IPS DF 4.7 (cell line): ENCODE measurements around the gene SLC44A3.

Source experiments
- DNase-seq: peaks from one replicate; pipeline ENCODE4 v3.0.0-alpha.2; 2013; ENCODE audit warnings: low spot score; ENCODE audit errors: extremely low read depth

The SLC44A3 gene

DNA sequence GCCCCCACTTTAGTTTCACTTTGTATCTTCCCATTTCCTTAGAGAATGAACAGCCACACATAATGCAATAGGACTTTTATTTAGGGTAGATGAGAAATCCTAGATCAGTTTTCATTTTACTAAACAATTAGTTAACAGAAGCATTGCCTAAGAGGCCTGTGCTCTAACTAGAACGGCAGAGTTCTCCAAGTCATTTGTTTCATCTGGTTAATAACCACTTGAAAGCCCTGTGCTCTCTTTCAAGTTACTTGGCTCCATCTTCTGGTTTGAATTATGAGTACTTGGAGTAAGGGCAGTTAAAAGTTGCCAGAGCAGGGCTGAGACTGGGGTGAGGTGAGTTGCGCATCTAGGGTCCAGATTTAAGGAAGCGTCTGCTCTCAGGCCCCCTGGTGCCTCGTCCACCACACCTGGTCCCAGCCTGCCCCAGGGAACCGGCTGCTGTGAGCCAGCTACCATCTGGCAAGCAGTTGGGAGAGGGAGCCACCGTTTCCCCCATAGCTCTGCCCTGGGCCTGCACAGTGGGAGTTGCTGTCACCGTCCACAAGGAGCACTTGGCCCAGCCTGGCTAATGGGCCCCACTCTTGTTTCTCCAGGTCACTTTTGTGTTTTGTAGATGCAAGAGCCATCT, 18.1 kb upstream of the SLC44A3 start:
- DNase-seq: no peak

DNA sequence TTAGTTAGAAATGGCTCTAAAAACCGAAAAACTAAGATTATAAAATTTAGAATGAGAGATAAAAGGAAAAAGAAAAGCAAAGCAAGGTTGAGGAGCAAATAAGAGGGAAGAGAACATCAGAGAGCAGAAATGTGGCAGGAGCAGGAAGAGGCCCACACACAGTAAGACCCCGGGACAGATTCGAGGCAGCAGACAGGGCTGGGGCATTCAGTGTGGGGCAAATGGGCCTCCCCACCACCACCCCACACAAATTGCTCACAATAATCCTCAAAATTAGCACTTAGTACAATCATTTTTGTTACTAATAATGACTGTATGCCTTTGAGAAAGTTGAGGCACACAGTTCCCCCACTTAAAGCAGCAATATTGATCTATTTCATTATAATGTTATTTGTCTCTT, 17.1 kb upstream of the SLC44A3 start:
- no peak for DNase-seq

DNA sequence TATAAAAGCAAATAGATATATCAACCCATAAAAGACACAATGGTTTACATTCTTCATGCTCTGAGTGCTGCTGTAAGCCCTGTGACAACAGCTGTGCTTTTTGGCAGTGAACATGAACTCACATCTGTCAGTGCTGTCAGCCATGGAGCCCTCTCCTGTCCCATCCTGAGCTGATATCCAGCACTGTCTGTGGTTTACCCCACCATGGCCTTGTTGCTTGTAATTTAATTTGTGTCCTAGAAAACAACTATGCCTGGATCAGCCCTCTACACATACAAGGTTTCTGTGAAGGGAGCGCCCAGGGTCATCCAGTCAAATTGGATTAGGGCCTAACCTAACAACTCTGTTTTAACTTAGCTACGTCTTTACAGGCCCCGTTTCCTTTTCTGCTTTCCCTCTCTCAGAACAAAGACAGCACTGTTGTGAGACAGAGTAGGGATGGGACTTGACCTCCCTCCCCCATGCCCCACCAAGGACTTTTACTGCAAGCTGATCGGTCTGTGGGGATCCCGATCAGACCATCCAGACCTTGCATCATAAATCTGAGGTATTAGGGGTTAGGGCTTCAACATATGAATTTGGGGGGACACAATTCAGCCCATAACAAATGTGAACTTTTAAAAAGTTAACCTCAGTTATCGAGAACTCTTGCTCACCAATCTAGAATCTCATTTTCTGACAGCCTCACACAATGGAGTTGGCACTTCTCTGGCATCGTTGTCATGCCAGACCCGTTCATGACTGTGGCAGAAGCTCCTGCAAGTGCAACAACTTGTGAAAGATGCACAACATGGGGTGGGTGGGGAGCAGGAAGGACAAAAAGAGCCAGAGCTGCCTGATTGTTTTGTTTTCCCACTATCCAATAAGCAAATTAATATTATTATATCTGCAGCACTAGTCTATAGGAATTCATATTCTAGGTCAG, 16.4 kb upstream of the SLC44A3 start:
- DNase-seq: no peak

DNA sequence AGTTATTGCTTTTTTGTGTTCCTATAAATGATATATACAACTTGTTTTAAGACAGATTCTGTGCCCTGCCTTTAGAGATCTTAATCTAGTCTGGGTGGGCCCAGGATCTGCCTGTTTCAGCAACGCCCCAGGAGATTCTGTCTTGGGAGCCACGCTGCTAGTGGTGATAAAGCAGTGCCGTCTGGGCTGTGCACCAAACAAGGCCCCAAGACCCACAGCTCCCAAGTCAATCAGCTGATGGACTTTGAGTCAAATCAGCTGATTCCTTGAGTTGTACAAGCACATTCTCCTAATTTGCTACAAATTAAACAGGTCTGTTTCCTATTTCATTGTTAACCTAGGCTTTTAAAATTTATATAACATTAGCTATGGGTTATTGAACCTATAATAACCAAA, 15.7 kb upstream of the SLC44A3 start:
- no peak for DNase-seq

DNA sequence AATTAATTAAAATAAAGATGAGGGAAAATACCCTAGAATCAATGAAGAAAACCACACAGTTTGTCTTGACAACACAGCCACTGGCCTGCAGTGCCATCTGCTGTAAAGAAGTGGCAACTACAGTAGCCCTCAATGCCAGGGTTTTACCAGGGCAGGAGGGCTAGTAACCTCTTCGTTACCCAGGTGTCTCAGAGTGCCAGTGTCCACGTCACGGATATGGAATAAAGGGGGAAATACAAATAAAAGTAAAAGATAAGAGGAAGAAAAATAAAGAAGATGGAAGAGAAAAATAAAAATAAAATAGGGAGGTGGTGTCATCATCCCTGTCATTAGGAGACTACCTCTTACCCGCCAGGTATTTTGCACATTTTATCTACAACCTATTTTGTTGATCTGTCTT, 14.2 kb upstream of the SLC44A3 start:
- DNase-seq: no peak

DNA sequence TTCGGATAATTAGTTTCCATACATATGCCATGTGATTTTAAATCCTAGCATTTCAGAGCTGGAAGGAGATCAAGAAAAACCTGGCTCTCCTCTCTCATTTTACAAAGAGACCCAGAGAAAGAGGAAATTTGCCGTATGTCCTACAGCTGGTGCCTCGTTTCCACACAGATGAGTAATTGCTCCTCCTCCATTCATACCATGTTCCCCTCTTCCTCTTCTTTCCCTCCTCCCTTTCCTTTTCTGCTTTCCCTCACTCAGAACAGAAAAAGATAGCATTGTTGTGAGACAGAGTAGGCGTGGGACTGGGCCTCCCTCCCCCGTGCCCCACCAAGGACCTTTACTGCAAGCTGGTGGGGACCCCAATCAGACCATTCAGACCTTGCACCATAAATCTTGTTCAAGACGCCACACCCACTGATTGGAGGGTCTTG, 13.7 kb upstream of the SLC44A3 start:
- no peak for DNase-seq

DNA sequence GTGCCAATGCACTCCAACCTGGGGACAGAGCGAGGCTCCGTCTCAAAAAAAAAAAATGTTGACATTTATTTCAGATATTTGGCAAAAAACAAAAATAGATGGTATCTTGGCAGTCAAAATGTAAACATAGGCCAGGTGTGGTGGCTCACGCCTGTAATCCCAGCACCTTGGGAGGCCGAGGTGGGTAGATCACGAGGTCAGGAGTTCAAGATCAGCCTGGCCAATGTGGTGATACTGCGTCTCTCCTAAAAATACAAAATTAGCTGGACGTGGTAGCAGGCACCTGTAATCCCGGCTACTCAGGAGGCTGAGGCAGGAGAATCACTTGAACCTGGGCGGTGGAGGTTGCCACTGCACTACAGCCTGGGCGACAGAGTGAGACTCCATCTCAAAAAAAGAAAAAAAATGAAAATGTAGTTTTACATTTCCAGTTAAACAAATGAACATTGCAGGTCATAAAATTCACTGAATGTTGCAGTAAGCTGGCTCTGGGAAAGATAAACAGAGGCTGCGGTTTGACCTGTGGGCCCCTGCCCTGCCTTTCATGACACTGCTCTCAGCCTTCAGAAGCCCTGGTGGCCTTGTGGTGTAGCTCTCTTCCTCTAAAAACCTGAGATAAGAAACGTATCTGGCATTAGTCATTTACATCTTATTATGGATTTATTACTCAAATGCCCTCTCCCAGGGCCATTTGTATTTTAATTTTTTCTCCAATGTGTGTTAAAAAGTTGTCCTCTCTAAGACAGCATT, 12.2 kb upstream of the SLC44A3 start:
- no peak for DNase-seq

DNA sequence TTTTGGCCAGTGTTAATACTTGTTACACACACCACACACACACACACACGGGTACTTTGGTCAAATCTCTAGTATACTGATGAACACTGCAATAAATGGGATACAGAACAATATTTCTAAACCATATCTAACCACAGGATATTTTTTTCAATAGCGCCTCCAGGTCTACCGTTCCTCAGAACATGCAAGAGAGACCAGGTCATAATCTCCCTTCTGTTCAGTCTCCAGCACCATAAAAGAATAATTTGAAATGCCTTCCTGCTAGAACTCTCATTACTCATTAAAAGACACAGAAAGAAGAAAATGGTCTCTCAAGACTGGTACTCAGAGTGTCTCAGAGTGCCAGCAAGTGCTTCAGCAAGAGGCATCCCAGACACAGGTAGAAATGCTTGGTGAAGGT, 11.5 kb upstream of the SLC44A3 start:
- no peak for DNase-seq

DNA sequence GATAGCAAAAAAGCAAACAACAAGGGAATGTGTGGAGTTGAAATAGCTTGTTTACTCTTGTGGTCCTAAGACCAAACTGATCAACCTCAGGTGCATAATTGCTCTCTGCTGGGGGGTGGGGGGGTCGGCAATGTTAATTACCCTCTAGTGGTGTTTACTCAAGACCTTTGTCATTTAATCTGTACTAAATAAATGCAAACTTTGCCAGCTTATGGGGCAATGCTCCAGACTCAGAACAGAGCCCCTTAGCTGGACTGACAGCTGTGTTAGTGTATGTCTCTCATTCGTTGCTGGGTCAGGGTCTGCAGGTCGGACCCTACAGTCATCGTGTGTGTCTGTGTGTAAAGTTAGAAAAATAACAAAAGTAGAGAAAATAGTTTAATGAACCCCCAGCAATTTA, 7.2 kb upstream of the SLC44A3 start:
- no peak for DNase-seq

DNA sequence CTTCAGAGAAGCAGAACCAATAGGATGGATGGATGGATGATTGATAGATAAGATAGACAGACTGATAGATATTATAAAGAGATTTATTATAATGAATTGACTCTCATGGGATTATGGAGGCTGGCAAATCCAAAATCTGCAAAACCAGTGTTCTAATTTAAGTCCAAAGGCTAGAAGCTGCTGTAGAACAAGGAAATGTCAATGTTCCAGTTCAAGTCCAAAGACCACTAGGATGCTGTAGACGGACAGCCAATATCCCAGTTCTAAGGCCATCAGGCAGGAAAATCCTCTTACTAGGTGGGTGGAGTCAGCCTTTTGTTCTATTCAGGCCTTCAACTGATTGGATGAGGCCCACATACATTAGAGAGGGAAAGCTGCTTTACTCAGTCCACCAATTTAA, 4.1 kb upstream of the SLC44A3 start:
- DNase-seq: no peak

DNA sequence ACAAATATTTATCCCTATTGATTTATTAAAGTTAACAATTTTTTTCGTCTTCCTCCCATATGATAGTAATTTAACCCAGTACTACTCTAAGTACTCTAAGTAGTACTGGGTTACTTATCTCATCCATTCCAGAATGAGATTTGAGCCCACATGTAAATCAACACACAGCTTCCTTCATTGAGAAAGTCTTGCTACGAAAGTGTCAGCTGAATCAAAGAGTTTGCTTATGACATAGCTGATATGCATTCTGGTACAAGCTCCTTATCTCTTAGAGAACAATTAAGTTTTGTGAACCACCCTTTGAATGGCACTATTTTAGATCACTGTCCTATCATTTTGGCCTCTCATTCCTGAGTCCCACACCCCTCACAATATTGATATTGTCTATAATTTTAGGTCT, 2.4 kb upstream of the SLC44A3 start:
- no peak for DNase-seq

DNA sequence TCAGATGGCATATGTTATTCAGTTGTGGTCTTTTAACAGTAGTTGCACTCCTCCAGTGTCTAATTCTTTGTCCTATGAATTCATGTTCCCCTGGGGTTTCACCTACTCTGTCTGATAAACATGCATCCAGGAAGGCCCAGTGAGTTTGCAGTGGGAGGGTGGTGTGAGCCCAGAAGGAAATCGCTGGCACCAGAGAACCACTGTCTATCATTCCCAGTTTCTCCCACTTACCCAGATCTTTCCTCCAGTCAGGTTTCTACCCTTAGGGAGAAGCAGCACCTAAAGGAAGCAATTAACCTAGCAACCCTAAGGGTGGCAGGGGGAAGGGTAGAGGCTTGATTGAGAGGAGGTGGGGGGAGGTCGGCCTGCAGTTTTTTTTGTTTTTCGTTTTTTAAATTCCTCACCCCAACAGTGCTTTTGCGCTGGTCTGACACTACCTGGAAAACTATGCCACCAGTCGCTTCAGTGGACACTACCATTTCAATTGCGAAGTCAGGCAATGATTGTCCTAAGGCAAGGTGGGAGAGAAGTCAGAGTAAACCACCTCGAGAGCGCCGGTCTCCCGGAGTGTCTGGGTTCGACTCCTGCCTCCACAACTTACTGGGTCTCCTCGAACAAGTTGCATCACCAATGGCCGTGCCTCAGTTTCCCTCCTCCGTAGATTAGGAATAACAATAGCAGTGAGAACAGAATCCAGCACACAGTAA, 766 bp upstream of the SLC44A3 start:
- DNase-seq: no peak

DNA sequence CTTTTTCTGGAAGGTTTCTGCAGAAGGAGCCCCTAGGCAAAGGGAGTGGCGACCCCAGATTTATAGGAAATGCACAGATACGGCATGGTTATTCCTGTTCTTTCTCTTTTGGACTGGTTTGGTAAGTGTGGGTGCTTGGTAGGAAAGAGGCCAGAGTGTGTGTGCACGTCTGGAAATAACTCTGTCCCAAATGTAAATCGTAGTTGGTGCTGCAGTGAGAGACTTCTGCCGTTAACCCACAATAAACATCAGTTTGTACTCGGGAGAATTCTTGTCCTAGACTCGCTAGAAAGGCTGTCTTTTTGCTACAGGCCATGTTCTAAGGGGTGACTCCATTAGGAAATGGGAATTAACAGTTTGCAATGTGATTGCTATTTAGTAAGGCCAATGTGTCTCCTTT, 779 bp downstream of the SLC44A3 start:
- no peak for DNase-seq

DNA sequence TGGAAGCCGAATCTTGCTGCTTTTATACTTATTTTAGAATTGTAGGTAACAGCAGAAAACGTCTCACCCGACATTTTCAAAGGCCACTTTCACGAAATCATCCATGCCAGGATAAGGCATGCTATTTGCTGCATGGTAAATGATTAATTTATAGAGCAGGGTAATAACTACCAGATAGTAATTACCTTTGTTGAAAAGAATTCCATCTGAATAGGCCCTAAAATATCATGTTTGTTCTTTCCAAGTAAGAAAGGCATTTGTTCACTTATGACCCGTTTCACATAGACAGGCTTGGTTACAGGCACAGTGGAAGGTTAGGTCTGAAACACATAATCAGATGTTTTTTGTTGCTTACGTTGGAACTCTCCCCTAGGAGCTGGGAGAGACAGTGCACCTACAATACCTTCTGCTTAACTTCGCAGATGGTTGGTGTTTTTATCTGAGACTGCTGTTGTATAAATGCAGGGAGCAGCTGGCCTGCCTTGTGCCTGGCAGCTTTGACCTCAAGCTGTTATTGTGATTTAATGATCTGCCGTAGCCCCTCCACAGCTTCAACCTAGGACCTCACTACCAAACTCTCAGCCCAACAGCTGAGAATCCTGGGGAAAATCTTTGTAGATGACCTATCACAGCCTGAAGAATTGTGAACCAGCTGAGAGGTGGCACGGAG, 1.6 kb downstream of the SLC44A3 start:
- DNase-seq: no peak

DNA sequence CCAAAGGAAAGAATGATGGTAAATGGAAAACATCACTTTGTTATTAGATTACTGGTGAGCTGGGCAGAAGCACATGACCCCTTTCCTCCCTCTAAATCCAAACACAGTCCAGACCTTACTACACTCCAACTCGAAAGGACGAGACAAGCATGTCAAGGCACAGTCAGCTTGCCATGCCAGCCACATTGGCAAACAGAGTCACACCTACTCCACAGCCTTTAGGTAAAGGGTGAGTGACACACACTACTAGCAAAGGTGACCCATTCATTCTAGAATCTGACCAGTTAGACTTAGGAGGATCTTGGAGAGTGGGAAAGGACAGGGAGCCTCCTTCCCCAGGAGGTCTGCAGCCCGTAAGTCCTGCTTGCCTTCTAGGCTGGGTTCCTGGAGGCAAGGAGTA, 3.0 kb downstream of the SLC44A3 start:
- no peak for DNase-seq

DNA sequence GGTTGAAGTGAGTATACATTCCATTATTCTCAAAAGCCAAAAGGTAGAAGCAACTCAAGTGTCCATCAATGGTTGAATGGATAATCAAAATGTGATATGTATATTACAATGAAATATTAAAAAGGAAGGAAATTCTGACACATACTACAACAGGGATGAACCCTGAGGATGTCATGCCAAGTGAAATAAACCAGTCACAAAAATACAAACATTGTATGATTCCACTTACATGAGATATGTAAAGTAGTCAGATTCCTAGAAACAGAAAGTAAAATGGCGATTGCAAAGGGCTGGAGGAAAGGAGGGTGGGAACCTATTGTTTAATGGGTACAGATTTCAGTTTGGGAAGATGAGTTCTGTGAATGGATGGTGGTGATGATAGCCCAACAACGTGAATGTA, 5.8 kb downstream of the SLC44A3 start:
- DNase-seq: no peak

DNA sequence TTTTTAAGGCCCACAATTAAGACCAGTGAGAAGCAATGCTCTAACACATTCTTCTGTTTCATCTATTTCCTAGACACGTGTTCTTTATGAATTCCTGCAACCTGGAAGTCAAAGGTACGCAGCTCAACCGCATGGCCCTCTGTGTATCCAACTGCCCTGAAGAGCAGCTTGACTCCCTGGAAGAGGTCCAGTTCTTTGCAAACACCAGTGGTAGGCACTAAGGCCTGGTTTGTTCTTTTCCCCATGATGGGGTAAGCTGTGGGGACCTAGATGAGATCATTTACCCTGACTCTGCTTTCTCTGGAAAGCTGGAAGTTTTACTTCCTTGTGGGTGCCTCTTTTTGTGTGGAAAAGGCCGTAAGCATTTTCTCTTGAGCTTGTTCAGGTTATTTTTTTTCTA, 7.3 kb downstream of the SLC44A3 start:
- DNase-seq: no peak

DNA sequence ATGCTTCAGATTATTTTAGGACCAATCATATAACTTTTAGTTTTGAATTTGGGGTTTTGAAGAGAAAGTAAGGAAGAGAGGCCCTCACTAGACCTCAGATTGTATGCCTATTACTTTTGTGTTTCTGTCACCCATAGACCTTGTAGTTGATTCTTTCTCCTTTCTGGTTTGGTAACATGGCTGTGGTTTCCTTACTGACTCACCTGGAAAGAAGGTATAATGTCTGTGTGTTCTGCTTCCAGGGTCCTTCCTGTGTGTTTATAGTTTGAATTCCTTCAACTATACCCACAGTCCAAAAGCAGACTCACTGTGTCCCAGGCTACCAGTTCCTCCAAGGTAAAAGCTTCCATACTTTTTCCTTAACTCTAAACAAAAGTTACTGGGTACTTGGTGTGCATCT, 8.1 kb downstream of the SLC44A3 start:
- DNase-seq: no peak

DNA sequence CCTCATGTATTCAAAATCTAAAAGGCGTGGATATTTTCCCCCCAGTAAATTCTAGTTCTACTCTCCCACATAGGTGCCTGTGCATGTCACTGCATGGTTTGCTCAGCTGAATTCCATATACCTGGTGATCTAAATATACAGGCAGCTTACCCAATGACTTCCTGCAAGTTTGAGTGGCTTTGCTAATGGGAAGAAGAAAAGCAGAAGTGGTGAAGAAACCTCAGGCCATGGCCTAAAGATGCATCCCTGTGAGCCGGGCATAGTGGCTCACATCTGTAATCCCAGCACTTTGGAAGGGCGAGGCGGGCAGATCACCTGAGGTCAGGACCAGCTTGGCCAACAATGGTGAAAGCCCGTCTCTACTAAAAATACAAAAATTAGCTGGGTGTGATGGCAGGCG, 11.5 kb downstream of the SLC44A3 start:
- DNase-seq: no peak

DNA sequence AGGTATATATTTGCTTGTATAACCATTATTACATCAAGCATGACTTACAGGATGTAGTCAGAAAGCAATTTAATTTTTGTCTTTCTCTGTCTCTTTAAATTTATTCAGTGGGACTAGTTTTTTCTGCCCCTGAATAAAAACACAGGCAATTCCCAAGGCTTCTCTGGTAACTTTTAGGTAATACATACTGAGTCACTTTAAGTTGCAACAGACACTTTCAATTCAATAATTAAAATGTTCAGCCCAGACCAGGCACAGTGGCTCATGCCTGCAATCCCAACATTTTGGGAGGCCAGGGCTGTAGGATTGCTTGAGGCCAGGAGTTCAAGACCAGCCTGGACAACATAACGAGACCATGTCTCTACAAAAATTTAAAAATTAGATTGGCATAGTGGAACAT, 12.3 kb downstream of the SLC44A3 start:
- DNase-seq: no peak

DNA sequence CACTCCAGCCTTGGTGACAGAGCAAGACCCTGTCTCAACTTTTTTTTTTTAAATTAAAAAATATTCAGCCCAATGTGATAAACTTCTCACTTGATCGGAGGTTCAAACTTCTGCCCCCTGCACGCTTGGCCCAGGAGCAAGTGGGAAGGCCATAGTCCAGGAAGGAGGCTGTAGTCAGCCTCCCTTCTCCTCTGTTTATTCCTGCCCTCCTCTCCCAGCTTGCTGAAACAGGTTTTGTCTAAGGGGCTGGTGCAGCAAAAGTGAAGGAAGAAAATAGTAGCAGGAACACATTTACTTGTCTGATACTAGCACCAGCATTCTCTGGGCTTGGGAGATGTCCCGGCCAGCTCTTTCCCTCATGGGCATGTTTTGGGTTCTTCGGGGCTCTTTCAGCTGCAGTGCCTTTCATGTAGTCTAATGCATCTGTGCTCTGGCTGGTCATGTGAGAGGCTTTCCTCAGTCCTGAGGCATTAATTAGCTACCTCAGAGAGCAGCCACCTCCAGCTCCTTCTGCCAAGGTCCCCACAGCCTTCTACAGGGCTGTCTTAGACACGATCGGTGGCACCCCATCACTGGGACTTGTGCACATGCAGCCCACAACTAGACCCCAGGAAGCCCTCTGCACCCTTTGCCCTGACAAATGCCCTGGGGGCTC, 12.9 kb downstream of the SLC44A3 start:
- no peak for DNase-seq
